Upper lobe of right lung (tissue), 1 donor: ENCODE results near the gene MYH11. TPM values are rescaled to one million over a fixed set of nuclear protein-coding genes. Genes with fewer than 3 reads are reported as not detected.
"Not testable (repeated sequence)": the region's sequence is repeated elsewhere in the genome, so short reads cannot be mapped to it uniquely, and the experiment has no call there.

Experiments
- ATAC-seq: fragments of 200-7000 bp; cut with Tn5 transposase; one replicate; pipeline ENCODE4 v1.9.1; 2020; ENCODE audit warnings: mild to moderate bottlenecking, moderate library complexity
- DNase-seq: peaks from one replicate; pipeline ENCODE4 v3.0.0-alpha.2; 2020
- H3K27ac ChIP-seq: fragments of 200-600 bp; one replicate; pipeline ENCODE4 v1.8.0; 2022
- H3K27me3 ChIP-seq: fragments of 200-600 bp; one replicate; pipeline ENCODE4 v1.8.0; 2022; ENCODE audit warnings: mild to moderate bottlenecking
- H3K36me3 ChIP-seq: fragments of 200-600 bp; one replicate; pipeline ENCODE4 v1.8.0; 2022
- H3K4me1 ChIP-seq: fragments of 200-600 bp; one replicate; pipeline ENCODE4 v1.8.0; 2022
- H3K4me3 ChIP-seq: fragments of 200-600 bp; one replicate; pipeline ENCODE4 v1.8.0; 2022; ENCODE audit warnings: mild to moderate bottlenecking
- H3K9me3 ChIP-seq: fragments of 200-600 bp; one replicate; pipeline ENCODE4 v1.8.0; 2022
- CTCF ChIP-seq: fragments of 200-600 bp; IDR thresholded peaks from one replicate; pipeline ENCODE4 v1.8.0; 2022; ENCODE audit warnings: antibody characterized with exemption
- intact Hi-C: fragments of 100-400 bp; cut with DNase I; formaldehyde crosslinking; loops from one replicate; pipeline ENCODE4 v1.11.0; 2022
- total RNA-seq: library from RNA; stranded (reverse); fragmentation: NEBNext Ultra II Directional; extraction: Animal tissue kit (Norgen Biotek cat#: 25700); gene quantifications from one replicate; pipeline ENCODE4 v1.2.1, GENCODE V29; 2021
- donor health status: DM: no; HTN: yes; CAD: no; lungs with severe emphysema.

The MYH11 gene
- total RNA-seq, 1 donor from 2014 or later = 106 TPM

GRCh38 chr16:15811481-15812400, 45.1 kb downstream of the MYH11 start:
- no peak for DNase-seq
- peaks cover 12% of the 10 kb centered on the region for H3K4me1 ChIP-seq
- H3K27ac ChIP-seq = no peak overlapping the region
- H3K9me3 ChIP-seq = no peaks in the 10 kb centered on the region
- no peaks in the 10 kb centered on the region for H3K27me3 ChIP-seq
- ATAC-seq = peak; percentile 86
- TF ChIP-seq CTCF = no peak
- intact Hi-C loops = no loop called here
- no peaks in the 10 kb centered on the region for H3K36me3 ChIP-seq
- H3K4me3 ChIP-seq = no peak overlapping the region

- intact Hi-C loops = no loop called here
- no peaks in the 10 kb centered on the region for H3K36me3 ChIP-seq
- H3K27me3 ChIP-seq = no peaks in the 10 kb centered on the region
- H3K4me1 ChIP-seq = peaks cover 12% of the 10 kb centered on the region
- ATAC-seq = no peak
- no peak overlapping the region for H3K27ac ChIP-seq
- H3K4me3 ChIP-seq = no peak overlapping the region
- DNase-seq = no peak
- no peaks in the 10 kb centered on the region for H3K9me3 ChIP-seq
- no peak for TF ChIP-seq CTCF
Observed at GRCh38 chr16:15810949-15811348, 45.9 kb downstream of the MYH11 start.

- Histone ChIP-seq H3K36me3 (no peaks in the 10 kb centered on the region), H3K27ac (no peak overlapping the region), H3K27me3 (no peaks in the 10 kb centered on the region), H3K4me3 (no peak overlapping the region), H3K9me3 (no peaks in the 10 kb centered on the region), H3K4me1 (peaks cover 12% of the 10 kb centered on the region)
- no peak for DNase-seq
- intact Hi-C loops = no loop called here
- no peak for ATAC-seq
- TF ChIP-seq CTCF = no peak
Observed at GRCh38 chr16:15810411-15810810, 46.4 kb downstream of the MYH11 start.

GRCh38 chr16:15809297-15809696, 47.5 kb downstream of the MYH11 start:
- H3K36me3 ChIP-seq, H3K4me3 ChIP-seq, H3K27ac ChIP-seq, intact Hi-C loops, DNase-seq, H3K9me3 ChIP-seq, H3K27me3 ChIP-seq, ATAC-seq: not testable (repeated sequence)
- H3K4me1 ChIP-seq = peaks cover 12% of the 10 kb centered on the region

- DNase-seq = no peak
- ATAC-seq = no peak
- Histone ChIP-seq H3K27ac (no peak overlapping the region), H3K4me1 (peaks cover 12% of the 10 kb centered on the region), H3K36me3 (no peaks in the 10 kb centered on the region), H3K9me3 (no peaks in the 10 kb centered on the region), H3K4me3 (no peak overlapping the region), H3K27me3 (no peaks in the 10 kb centered on the region)
- no peak for TF ChIP-seq CTCF
- intact Hi-C loops = no loop called here
Observed at GRCh38 chr16:15808071-15808470, 48.8 kb downstream of the MYH11 start.

GRCh38 chr16:15807603-15808009, 49.2 kb downstream of the MYH11 start:
- H3K4me1 ChIP-seq = peaks cover 12% of the 10 kb centered on the region
- no peak for ATAC-seq

More at GRCh38 chr16:15807603-15808009, 49.2 kb downstream of the MYH11 start:
- H3K27me3 ChIP-seq = no peaks in the 10 kb centered on the region
- H3K36me3 ChIP-seq = no peaks in the 10 kb centered on the region
- H3K9me3 ChIP-seq = no peaks in the 10 kb centered on the region
- no peak overlapping the region for H3K4me3 ChIP-seq
- DNase-seq = no peak
- no peak for TF ChIP-seq CTCF
- no peak overlapping the region for H3K27ac ChIP-seq
- intact Hi-C loops = no loop called here
